GM21723 (cell line): ENCODE results near the gene ATF7IP.
"Not testable (repeated sequence)": the region's sequence is repeated elsewhere in the genome, so short reads cannot be mapped to it uniquely, and the experiment has no call there.

Experiments
- ATAC-seq: cut with Tn5 transposase; IDR thresholded peaks from one replicate; pipeline ENCODE4 v1.9.1; 2021; ENCODE audit warnings: mild to moderate bottlenecking, moderate library complexity; ENCODE audit not compliant: unreplicated experiment

ATF7IP gene

GRCh38 chr12:14365294-14366208 lies at the start of gene ATF7IP:
TSS of gene ATF7IP (plus strand) at chr12:14365682. CDS start at chr12:14423916, 58,234 bp downstream.
- peak; percentile 66 for ATAC-seq

GRCh38 chr12:14317362-14318146 lies 47.9 kb upstream of the ATF7IP start:
- ATAC-seq: no peak

- not testable (repeated sequence) for ATAC-seq
Measured at GRCh38 chr12:14319704-14320427, 45.6 kb upstream of the ATF7IP start.

- ATAC-seq: no peak
Measured at GRCh38 chr12:14322403-14322802, 43.1 kb upstream of the ATF7IP start.

GRCh38 chr12:14325716-14326343 lies 39.7 kb upstream of the ATF7IP start:
- ATAC-seq: no peak

GRCh38 chr12:14326699-14327098 lies 38.8 kb upstream of the ATF7IP start:
- ATAC-seq: no peak

GRCh38 chr12:14327711-14328110 lies 37.8 kb upstream of the ATF7IP start:
- no peak for ATAC-seq

GRCh38 chr12:14332482-14332881 lies 33.0 kb upstream of the ATF7IP start:
- ATAC-seq: no peak

- no peak for ATAC-seq
Measured at GRCh38 chr12:14340371-14340770, 25.1 kb upstream of the ATF7IP start.

GRCh38 chr12:14351524-14351923 lies 14.0 kb upstream of the ATF7IP start:
- not testable (repeated sequence) for ATAC-seq

GRCh38 chr12:14352066-14352465 lies 13.4 kb upstream of the ATF7IP start:
- not testable (repeated sequence) for ATAC-seq

GRCh38 chr12:14354665-14355064 lies 10.8 kb upstream of the ATF7IP start:
- not testable (repeated sequence) for ATAC-seq

- ATAC-seq: no peak
Measured at GRCh38 chr12:14356147-14356546, 9.3 kb upstream of the ATF7IP start.

GRCh38 chr12:14357486-14357885 lies 8.0 kb upstream of the ATF7IP start:
- ATAC-seq: no peak

- ATAC-seq: no peak
Measured at GRCh38 chr12:14362352-14362751, 3.1 kb upstream of the ATF7IP start.

GRCh38 chr12:14364583-14365271 lies 755 bp upstream of the ATF7IP start:
- ATAC-seq: no peak

- ATAC-seq: no peak
Measured at GRCh38 chr12:14366209-14367039, 942 bp downstream of the ATF7IP start.

GRCh38 chr12:14367040-14367661 lies 1.7 kb downstream of the ATF7IP start:
- peak; percentile 47 for ATAC-seq

GRCh38 chr12:14369311-14369710 lies 3.8 kb downstream of the ATF7IP start:
- no peak for ATAC-seq
